GM03348 (cell line): ENCODE data around the gene NEURL1B.

Experiments
- DNase-seq: peaks from one replicate; pipeline ENCODE4 v3.0.0; 2012; ENCODE audit warnings: low spot score

NEURL1B gene

DNA sequence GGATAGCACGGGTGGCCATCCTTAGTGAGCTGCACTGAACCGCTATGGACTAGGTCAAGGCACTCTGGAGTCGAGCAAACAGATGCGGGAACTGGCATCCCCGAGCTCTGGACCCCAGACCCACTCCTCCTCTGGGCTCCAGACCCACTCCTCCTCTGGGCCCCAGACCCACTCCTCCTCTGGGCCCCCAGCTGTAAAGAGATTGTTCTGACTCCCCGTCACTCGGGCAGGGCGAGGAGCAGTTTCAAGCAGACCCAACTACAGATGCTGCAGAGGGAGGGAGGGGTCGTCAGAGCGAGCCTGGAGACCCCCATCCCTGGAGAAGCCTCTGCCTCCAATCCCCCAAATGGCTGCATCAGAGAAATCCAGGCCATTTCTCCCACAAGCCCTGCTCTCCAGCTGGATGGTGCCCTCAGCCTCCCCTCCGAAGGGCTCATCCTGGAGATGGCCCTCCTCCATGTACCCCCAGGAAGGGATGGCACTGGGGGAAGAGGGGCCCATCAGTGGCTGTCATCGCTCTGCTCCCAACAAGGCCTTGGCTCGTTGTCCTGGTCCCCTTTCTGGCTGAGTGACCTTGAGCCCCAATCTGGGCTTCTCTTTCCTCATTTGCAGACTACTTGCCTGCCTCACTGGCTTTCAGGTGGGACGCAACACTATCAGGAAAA is 91.3 kb downstream of the NEURL1B start:
- DNase-seq: no peak

DNA sequence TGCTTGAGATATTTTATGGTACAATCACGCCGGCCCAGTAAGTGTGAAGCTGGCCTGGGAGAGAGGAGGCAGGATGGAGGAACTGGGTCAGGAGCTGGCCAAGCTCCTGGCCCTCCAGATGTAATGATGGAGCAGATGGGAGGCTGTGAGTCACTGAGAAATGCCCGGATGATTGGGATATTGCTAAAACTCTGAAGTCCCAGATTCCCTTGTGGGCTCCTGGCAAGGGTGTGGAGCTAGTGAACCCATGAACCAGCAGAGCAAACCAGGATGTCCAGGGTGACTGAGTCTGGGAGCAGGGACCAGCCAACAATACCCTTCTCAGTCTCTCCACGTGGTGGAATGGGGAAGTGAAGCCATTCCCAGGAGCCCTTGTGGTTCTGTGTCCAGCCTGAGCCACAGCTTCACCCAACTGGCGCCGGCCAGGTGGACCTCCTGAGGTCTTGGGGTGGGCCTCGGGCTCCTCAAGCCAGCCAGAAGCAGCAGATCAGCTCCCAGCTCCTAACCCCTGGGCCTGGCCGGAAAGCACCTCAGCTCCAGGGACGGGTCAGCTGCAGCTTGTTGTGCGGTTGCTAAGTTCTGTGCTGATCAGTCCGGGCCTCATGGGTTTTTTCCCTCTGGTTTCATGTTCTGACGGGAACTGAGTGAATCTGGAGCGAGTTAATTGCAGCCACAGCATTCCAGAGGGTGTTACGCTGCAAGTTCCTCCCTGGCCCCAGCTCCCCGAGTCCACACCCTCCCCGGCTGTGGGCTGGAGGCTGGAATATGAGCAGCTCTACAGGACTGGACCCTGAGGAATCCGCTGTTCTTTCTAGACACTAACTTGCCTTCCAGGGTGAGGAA is 92.3 kb downstream of the NEURL1B start:
- peak; percentile 95 for DNase-seq

DNA sequence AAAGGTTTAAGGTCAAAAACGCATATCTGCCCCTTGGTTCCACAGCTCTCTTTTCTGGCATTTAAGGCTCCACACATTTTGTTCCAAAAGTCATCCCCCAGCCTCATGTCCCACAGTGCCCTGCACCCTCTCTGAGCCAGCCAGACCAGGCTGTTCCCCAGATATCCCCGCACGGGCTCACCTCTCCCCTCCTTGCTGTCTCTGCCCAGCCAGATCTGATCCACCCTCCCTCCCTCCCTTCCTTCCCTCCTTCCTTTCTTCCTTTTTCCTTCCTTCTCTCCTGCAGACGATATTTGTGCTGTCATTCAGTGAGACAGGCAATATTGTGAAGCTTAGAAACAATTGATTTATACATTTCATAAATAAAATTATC is 92.9 kb downstream of the NEURL1B start:
- DNase-seq: no peak

DNA sequence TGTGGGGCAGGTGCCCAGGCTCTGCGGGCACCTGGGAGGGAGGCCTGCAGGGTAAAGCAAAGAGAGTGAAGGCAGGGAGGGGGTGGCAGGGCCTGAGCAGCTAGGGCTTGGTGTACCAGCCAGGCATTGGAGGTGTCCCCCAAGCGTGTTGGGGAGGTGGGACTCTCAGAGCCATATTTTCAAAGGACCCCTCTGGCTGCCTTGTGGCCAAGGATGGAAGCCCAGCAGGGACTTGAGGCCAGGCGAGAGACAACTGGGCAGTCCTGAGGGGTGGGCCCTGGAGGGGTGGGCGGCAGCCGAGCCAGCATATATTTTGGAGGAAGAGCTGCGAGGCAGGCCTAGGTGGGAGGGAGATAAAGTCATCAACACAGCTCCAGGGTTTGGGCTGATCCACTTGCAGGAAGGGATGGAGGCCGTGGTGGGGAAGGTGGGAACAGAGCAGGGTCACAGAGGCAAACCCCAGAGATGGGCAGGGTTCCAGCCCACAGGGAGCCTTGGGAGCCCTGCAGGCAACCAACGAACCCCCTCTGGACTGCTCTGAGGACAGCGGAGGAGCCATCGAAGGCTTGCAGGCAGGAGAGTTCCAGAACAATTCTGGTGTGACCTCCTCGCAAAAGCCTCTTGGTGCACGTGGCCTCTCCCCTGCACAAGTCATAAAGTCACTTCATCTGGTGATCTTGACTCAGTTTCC is 94.2 kb downstream of the NEURL1B start:
- DNase-seq: no peak

DNA sequence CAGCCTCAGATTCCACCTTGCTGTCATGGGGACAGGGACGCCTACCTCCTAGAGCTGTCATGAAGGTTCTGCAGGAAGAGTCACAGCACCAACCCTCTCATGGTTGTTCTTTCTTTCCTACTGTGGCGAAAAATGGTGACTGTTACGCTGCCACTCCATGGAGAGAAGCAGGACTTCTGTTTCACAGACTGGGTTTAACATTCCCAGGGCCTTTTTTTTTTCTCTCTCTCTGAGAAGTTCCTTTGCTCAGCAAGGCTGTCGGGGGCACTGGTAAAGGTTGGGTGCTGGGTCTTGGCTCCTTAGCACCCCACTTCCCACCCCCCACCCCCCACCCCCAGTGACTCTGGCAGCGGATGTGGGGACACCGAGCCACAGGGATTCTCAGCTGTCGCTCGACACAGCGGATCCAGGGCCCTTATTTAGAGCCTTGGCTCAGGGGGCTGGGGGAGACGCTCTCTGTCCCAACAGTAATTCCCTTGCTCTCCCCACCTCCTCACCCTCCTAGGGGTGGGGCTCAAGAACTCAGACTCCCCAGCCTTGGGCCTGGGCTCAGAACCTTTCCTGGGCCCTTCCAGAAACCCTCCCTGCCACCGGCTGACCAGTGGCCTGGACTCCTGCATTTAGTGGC is 95.6 kb downstream of the NEURL1B start:
- no peak for DNase-seq

DNA sequence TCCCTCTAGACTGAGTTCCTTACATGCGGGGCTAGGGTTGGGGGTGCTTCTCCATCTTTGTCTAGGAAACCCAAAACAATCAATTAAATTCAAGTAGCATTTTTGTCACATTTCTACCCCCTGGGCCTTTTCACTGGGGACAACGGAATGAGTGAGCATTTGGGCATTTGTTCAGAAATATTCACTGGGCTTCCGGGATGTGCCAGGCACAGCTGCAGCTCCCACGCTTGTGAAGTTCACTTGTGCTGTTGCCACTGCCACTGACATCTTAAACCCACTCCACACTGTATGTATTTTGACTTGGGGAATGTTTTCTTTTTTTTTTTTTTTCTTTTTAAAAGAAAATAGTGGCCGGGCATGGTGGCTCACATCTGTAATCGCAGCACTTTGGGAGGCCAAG is 98.3 kb downstream of the NEURL1B start:
- DNase-seq: no peak

DNA sequence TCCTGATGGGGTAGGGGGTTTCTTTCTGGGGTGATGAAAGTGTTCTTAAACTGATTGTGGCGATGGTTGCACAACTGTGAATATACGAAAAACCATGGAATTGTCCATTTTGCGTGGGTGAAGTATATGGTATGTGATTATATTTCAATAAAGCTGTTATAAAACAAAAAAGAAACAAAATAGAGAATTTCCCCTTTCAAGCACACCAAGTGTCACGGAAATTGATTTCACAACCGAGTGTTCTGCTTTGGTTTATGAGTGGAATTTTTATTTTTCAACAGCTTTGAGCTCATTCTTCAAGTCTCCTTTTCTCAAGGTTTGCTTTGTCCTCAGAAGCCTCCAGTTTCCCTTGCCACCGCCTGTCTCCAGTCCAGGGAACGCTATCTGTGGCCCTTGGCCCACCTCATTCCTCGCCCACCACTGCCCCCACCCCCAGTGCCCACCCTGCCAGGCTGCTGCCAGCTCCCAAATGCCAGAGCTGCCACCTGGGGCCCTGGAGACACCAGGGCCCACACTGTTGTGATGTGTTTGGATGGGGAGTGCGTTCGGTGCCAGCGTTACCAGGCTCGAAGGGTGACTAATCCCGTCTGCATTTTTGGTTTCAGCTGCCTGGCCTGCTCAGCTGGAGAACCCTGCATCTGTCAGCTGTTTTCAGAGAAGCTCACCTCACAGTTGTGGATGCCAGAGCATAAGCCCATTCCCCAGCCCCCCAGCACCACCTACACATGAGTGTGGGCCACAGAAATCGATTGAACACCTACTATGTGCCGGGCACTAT is 99.6 kb downstream of the NEURL1B start:
- peak; percentile 91 for DNase-seq
